GM23338 (cell line): ENCODE results near the gene SMG1. TPM values are rescaled to one million over a fixed set of nuclear protein-coding genes. Genes with fewer than 3 reads are reported as not detected.
"Not testable (repeated sequence)": the region's sequence is repeated elsewhere in the genome, so short reads cannot be mapped to it uniquely, and the experiment has no call there.

ENCODE experiments used
- ATAC-seq: fragments of 200-7000 bp; cut with Tn5 transposase; 3 replicates; pipeline ENCODE4 v1.9.1; 2020
- DNase-seq: peaks from one replicate; pipeline ENCODE4 v3.0.0-alpha.2; 2015; ENCODE audit warnings: low spot score
- H2AFZ ChIP-seq: fragments of 200-600 bp; sonication (generic); 2 replicates; pipeline ENCODE4 v1.8.0; 2016; ENCODE audit warnings: antibody characterized with exemption, mild to moderate bottlenecking, moderate library complexity
- H3F3A ChIP-seq: fragments of 200-600 bp; sonication (generic); replicated peaks from 2 replicates; pipeline ENCODE4 v1.8.0; 2017; ENCODE audit warnings: antibody characterized with exemption, mixed run types, low read depth
- H3K27ac ChIP-seq: fragments of 200-600 bp; sonication (generic); 2 replicates; pipeline ENCODE4 v1.6.1; 2016; ENCODE audit warnings: low read depth
- H3K27me3 ChIP-seq: fragments of 200-600 bp; sonication (generic); 2 replicates; pipeline ENCODE4 v1.8.0; 2016; ENCODE audit warnings: mild to moderate bottlenecking, mixed run types, moderate library complexity; ENCODE audit not compliant: insufficient read depth
- H3K36me3 ChIP-seq: fragments of 200-600 bp; sonication (generic); 2 replicates; pipeline ENCODE4 v1.8.0; 2016; ENCODE audit warnings: mild to moderate bottlenecking; ENCODE audit not compliant: insufficient read depth
- H3K4me1 ChIP-seq: fragments of 200-600 bp; sonication (generic); 2 replicates; pipeline ENCODE4 v1.8.0; 2016; ENCODE audit warnings: mild to moderate bottlenecking, moderate library complexity; ENCODE audit not compliant: insufficient read depth
- H3K4me2 ChIP-seq: fragments of 200-600 bp; sonication (generic); 2 replicates; pipeline ENCODE4 v1.7.1; 2017; ENCODE audit warnings: mixed run types
- H3K4me3 ChIP-seq: fragments of 200-600 bp; sonication (generic); 2 replicates; pipeline ENCODE4 v1.6.1; 2016; ENCODE audit warnings: mixed run types
- H3K79me2 ChIP-seq: fragments of 200-600 bp; sonication (generic); replicated peaks from 2 replicates; pipeline ENCODE4 v1.8.0; 2017; ENCODE audit warnings: mild to moderate bottlenecking; ENCODE audit not compliant: insufficient read depth
- H3K9me2 ChIP-seq: fragments of 200-600 bp; sonication (generic); 2 replicates; pipeline ENCODE4 v1.8.0; 2017; ENCODE audit not compliant: insufficient read depth
- H4K20me1 ChIP-seq: fragments of 200-600 bp; sonication (generic); replicated peaks from 2 replicates; pipeline ENCODE4 v1.8.0; 2017; ENCODE audit warnings: mild to moderate bottlenecking; ENCODE audit not compliant: insufficient read depth
- H3K27ac Mint-ChIP-seq: 2 replicates; pipeline ENCODE4 v1.8.0; 2020; ENCODE audit warnings: inconsistent platforms, mild to moderate bottlenecking, moderate library complexity, mixed read lengths
- H3K27me3 Mint-ChIP-seq: 3 replicates; pipeline ENCODE4 v1.8.0; 2022; ENCODE audit warnings: low read depth, mild to moderate bottlenecking, moderate library complexity, mixed read lengths, inconsistent platforms; ENCODE audit not compliant: insufficient read depth, poor library complexity
- H3K36me3 Mint-ChIP-seq: 3 replicates; pipeline ENCODE4 v1.8.0; 2021; ENCODE audit warnings: low read depth, mild to moderate bottlenecking, inconsistent platforms, moderate library complexity, mixed read lengths
- H3K4me1 Mint-ChIP-seq: 3 replicates; pipeline ENCODE4 v1.8.0; 2020; ENCODE audit warnings: mild to moderate bottlenecking, inconsistent platforms, mixed read lengths
- H3K4me3 Mint-ChIP-seq: 3 replicates; pipeline ENCODE4 v1.8.0; 2021; ENCODE audit warnings: moderate library complexity, mild to moderate bottlenecking, inconsistent platforms, mixed read lengths
- H3K9me3 Mint-ChIP-seq: 3 replicates; pipeline ENCODE4 v1.8.0; 2020; ENCODE audit warnings: moderate library complexity, mild to moderate bottlenecking, inconsistent platforms, mixed read lengths
- POLR2AphosphoS5 ChIP-seq: IDR thresholded peaks from 2 replicates; pipeline ENCODE4 v1.6.1; 2016; ENCODE audit warnings: antibody characterized with exemption, low read depth
- polyA plus RNA-seq: library from polyadenylated mRNA; unstranded; fragments of >200 nt; fragmentation: Nextera tagmentation; extraction: Ambion mirVana; gene quantifications from 2 replicates; pipeline ENCODE4 v1.2.1, GENCODE V29; 2016
- total RNA-seq: library from RNA; depleted of rRNA; stranded (reverse); fragments of >200 nt; shearing (Covaris generic); gene quantifications from 2 replicates; pipeline ENCODE4 v1.2.3, GENCODE V29; 2014
- TF ChIP-seq, protein P1 (sequence below), 2 experiments: fragments of 200-600 bp in 1 of 2; sonication (generic) in 1 of 2; conservative IDR thresholded peaks; 2 replicates each; pipeline versions ENCODE4 v1.5.1 to v1.6.1; 2016 to 2017; ENCODE audit warnings: antibody characterized with exemption in 2 of 2, low read depth in 2 of 2, mild to moderate bottlenecking in 2 of 2, moderate library complexity in 1 of 2

The SMG1 gene
- total and polyA plus RNA-seq, 2 experiments from 2014 or later = 18.6 to 119 TPM

DNA sequence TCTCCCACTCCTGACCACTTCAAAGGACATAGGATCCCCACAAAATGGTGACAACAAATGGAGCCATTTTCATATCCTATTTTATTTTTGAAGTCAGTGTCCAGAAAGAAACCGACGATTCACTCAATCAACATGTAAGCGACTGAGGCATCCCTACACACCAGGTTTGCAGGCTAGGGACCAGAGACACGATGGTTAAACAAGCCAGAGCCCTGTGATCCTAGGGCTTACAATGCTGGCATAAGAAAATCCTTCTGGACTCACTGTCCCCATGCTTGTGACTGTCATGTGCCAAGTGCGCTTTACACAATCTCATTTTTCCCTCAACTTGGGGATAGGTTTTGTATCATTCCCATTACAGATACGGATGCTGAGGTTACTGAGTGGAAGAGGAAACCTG lies 145.0 kb downstream of the SMG1 start:
- H3K9me3 Mint-ChIP-seq, DNase-seq, H3K4me1 ChIP-seq, H3K4me3 Mint-ChIP-seq, H3K27ac ChIP-seq, H3K4me2 ChIP-seq, H3K27me3 Mint-ChIP-seq, H3K9me2 ChIP-seq, H3K27me3 ChIP-seq, H3K27ac Mint-ChIP-seq, H2AFZ ChIP-seq, H3K4me3 ChIP-seq: not testable (repeated sequence)
- TF ChIP-seq POLR2AphosphoS5 = peak; percentile 19; the same call in 1 of the 2 replicates
- Mint-ChIP-seq H3K4me1 (peaks cover 15% of the 10 kb centered on the region), H3K36me3 (peaks cover 40% of the 10 kb centered on the region)
- Histone ChIP-seq H3F3A (peaks cover 40% of the 10 kb centered on the region), H4K20me1 (peaks cover 40% of the 10 kb centered on the region), H3K36me3 (peaks cover 40% of the 10 kb centered on the region), H3K79me2 (peaks cover 37% of the 10 kb centered on the region)
- peak; percentile 7; the same call in 1 of the 3 replicates for ATAC-seq

DNA sequence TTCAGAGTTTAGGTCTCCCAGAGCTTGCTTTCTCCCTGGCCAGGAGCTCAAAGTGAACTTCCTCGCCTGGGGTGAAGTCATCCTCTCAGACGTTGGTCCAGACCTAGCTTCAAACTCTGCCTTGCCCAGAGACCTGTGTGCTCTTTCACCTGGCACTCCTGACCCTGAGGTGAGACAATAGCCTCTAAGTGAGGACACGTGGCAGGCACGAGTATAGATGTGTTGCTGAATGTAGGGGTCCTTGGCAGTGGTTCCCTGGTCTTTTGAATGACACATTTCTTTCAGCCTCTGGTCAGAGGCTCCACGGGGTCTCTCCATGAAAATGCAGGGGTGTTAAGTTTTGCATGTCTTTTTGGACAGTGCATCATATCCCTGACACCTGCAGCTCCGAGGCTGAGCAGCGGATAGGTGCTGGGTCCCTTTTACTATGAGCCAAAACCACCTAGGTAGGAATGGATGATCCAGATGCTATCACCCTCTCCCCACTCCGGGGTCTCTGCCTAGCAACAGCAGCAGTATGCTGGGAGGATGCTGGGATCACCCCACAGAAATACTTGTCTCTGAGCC lies 145.7 kb downstream of the SMG1 start:
- H3K4me1 Mint-ChIP-seq, H3K4me1 ChIP-seq, H3K4me3 ChIP-seq, H3K27me3 ChIP-seq, H3K9me3 Mint-ChIP-seq, H3K27ac Mint-ChIP-seq, H3K27ac ChIP-seq, H3K9me2 ChIP-seq, H2AFZ ChIP-seq, DNase-seq, H3K4me3 Mint-ChIP-seq, H3K27me3 Mint-ChIP-seq, H3K4me2 ChIP-seq: not testable (repeated sequence)
- H3K36me3 Mint-ChIP-seq = peaks cover 34% of the 10 kb centered on the region
- peak; percentile 59 for ATAC-seq
- Histone ChIP-seq H3K36me3 (peaks cover 33% of the 10 kb centered on the region), H3K79me2 (peaks cover 31% of the 10 kb centered on the region), H3F3A (peaks cover 33% of the 10 kb centered on the region), H4K20me1 (peaks cover 33% of the 10 kb centered on the region)

DNA sequence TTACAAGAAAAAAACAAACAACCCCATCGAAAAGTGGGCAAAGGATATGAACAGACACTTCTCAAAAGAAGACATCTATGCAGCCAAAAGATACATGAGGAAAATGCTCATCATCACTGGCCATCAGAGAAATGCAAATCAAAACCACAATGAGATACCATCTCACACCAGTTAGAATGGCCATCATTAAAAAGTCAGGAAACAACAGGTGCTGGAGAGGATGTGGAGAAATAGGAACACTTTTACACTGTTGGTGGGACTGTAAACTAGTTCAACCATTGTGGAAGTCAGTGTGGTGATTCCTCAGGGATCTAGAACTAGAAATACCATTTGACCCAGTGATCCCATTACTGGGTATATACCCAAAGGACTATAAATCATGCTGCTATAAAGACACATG lies 148.5 kb downstream of the SMG1 start:
- not testable (repeated sequence) for DNase-seq, H3K4me3 Mint-ChIP-seq, H3K9me3 Mint-ChIP-seq, H3K79me2 ChIP-seq, ATAC-seq, H3K4me3 ChIP-seq, H3F3A ChIP-seq, H3K4me2 ChIP-seq, H3K27ac ChIP-seq, H3K36me3 Mint-ChIP-seq, H3K36me3 ChIP-seq, H2AFZ ChIP-seq, H3K4me1 ChIP-seq, H3K4me1 Mint-ChIP-seq, H3K27ac Mint-ChIP-seq, H3K9me2 ChIP-seq, H3K27me3 ChIP-seq, H3K27me3 Mint-ChIP-seq, H4K20me1 ChIP-seq

DNA sequence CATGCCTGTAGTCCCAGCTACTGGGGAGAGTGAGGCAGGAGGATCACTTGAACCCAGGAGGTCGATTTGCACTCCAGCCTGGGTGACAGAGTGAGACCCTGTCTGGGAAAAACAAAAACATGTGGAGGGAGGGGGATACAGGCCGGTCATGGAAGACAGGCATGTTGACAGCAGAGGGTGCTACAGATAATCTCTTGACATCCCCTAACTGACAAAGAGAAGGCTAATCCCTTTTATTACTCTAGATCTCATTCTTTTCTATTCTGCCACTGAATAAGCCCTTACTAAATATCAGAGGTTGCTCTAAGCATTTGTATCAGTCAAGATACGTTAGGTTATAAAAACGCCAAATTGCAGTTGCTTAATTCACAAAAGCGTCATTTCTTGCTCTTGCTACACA lies 149.9 kb downstream of the SMG1 start:
- not testable (repeated sequence) for H2AFZ ChIP-seq, H3K4me2 ChIP-seq, H3K36me3 Mint-ChIP-seq, H3K9me3 Mint-ChIP-seq, H3K27ac Mint-ChIP-seq, H4K20me1 ChIP-seq, H3K4me3 ChIP-seq, H3K36me3 ChIP-seq, H3K9me2 ChIP-seq, H3K4me1 ChIP-seq, H3K4me1 Mint-ChIP-seq, DNase-seq, H3K27ac ChIP-seq, H3K79me2 ChIP-seq, H3K27me3 Mint-ChIP-seq, H3F3A ChIP-seq, H3K4me3 Mint-ChIP-seq, ATAC-seq, H3K27me3 ChIP-seq
- TF ChIP-seq, protein P1, sequence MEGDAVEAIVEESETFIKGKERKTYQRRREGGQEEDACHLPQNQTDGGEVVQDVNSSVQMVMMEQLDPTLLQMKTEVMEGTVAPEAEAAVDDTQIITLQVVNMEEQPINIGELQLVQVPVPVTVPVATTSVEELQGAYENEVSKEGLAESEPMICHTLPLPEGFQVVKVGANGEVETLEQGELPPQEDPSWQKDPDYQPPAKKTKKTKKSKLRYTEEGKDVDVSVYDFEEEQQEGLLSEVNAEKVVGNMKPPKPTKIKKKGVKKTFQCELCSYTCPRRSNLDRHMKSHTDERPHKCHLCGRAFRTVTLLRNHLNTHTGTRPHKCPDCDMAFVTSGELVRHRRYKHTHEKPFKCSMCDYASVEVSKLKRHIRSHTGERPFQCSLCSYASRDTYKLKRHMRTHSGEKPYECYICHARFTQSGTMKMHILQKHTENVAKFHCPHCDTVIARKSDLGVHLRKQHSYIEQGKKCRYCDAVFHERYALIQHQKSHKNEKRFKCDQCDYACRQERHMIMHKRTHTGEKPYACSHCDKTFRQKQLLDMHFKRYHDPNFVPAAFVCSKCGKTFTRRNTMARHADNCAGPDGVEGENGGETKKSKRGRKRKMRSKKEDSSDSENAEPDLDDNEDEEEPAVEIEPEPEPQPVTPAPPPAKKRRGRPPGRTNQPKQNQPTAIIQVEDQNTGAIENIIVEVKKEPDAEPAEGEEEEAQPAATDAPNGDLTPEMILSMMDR (conservative IDR thresholded peaks at IDR 0.05; ENCODE audit: low read depth in 2 of 2) = peak in 1 of 2 experiments; percentile 27; a peak in 2 of 4 replicates

DNA sequence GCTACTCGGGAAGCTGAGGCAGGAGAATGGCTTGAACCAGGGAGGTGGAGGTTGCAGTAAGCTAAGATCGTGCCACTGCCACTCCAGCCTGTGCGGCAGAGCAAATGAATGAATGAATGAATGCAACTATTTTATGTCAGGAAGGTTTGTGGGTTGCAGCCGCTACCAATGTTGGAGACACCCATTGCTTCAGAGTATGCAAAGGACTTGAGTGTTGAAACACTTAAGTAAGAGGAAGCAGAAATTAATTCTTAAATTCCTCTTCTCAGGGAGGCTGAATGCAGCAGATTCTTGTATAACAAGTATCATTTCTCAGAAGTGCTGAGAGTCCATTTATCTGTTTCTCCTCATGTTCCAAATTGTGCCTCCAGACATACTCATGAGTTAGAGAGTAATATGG lies 151.6 kb downstream of the SMG1 start:
- not testable (repeated sequence) for H3K36me3 ChIP-seq, H3K27ac ChIP-seq, H3K4me3 Mint-ChIP-seq, H3K27me3 ChIP-seq, H3K79me2 ChIP-seq, H3K9me2 ChIP-seq, ATAC-seq, H4K20me1 ChIP-seq, H3K4me1 Mint-ChIP-seq, H3F3A ChIP-seq, H3K36me3 Mint-ChIP-seq, H3K4me3 ChIP-seq, H3K4me1 ChIP-seq, H2AFZ ChIP-seq, H3K9me3 Mint-ChIP-seq, H3K4me2 ChIP-seq, H3K27ac Mint-ChIP-seq, DNase-seq, H3K27me3 Mint-ChIP-seq

DNA sequence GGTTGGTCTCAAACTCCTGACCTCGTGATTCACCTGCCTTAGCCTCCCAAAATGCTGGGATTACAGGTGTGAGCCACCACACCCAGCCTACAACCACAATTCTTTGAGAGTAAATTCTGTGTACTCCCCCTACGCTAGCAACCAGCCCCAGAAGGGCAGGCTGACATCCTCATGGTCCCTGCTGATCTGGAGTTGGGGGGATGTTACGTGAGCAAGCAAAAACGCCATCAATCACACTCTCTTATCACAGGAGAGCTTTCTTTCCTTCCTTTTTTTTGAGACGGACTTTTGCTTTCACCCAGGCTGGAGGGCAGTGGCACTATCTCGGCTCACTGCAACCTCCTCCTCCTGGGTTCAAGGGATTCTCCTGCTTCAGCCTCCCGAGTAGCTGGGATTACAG lies 154.0 kb downstream of the SMG1 start:
- H3F3A ChIP-seq, H3K27me3 ChIP-seq, ATAC-seq: not testable (repeated sequence)

More for the DNA sequence above, 154.0 kb downstream of the SMG1 start:
- not testable (repeated sequence) for H3K36me3 Mint-ChIP-seq, H3K4me2 ChIP-seq, H3K4me3 ChIP-seq, H3K36me3 ChIP-seq, H3K9me3 Mint-ChIP-seq, H2AFZ ChIP-seq, H3K79me2 ChIP-seq, H3K4me1 ChIP-seq, H3K27me3 Mint-ChIP-seq, H4K20me1 ChIP-seq, H3K27ac ChIP-seq, H3K27ac Mint-ChIP-seq, H3K9me2 ChIP-seq, DNase-seq, H3K4me1 Mint-ChIP-seq, H3K4me3 Mint-ChIP-seq
